HG03571 (cell line): ENCODE measurements around the gene TMEM221.
A peak's percentile ranks its signal among the peaks of the same experiment; 100 is the strongest.

ENCODE experiments used
- ATAC-seq: cut with Tn5 transposase; IDR thresholded peaks from one replicate; pipeline ENCODE4 v1.9.1; 2021; ENCODE audit not compliant: unreplicated experiment

Gene TMEM221

DNA sequence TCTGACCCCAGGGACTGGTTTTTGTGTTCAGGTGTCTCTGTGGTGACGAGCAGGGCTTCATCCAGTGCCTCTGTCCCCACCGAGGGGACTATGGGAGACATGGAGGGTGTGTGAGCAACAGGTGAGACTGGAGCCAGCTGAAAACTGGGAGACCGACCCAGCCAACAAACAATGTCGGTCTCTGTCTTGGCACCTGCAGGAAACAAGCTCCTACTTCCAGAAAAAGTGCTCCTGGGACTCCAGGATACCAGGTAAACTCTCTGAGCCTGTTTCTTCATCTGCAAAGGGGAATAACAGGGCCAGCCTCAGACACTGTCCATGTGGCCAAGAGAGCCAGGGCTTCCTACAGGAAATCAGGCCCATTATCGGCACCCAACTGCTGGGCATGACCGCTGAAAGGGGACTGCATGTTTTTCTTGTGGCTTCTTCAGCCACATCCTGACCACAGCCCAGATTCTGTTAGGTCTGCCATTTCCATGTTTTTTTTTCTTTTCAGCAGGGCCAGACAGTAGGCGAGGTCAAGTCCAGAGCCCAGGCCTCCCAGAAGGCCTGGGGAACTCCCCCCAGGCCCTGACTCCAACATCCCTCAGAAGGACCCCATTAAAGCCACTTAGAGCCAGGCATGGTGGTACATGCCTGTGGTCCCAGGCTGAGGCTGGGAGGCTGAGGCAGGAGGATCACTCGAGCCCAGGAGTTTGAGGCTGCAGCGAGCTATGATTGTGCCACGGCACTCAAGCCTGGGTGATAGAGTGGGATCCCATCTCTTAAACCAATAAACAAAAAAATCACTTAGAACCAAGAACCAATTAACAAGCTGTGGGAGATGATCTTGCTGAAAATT lies 42.2 kb downstream of the TMEM221 start:
- ATAC-seq: no peak

DNA sequence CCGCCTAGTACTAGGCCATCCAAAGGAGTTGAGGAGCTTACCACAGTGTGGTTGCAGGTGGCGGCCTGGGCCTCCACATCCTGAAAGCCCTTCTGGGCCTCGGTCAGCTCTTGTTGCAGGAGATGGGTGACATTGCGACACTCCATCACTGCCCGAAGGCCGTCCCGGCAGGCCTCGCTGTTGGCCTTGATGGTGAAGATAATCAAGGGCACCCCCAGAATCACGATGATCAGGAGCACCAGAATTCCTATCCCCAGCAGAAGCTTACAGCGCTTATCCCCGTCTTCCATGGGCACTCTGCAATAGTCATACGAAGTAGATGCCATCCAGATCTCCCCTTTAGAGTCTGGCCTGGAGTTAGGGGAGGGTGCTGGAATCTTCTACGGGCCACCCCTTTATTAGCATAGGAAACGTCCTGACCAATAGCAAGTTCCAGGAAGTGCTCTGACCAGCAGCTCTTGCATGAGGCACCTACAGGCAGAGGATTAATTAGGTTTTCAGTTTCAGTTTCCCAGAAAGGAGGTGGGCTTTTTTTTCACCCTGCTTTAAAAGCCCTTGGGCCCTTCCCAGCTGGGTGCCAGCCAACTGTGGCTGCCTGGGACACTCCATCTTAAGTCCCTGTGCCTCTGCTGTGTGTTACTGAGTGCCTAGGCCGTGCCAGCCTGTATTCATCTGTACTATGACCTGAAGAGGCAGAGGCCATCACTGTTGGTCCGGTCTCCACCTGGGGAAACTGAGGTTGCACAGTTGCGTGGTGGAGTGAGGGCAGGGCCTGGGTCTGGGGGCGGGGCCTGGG lies 43.0 kb downstream of the TMEM221 start, which contains the start of gene BST2:
Gene BST2, minus strand, starts transcription at position 381 of the 796 bp plus-strand sequence. Its CDS starts 55 bp downstream, at position 326.
- no peak for ATAC-seq

DNA sequence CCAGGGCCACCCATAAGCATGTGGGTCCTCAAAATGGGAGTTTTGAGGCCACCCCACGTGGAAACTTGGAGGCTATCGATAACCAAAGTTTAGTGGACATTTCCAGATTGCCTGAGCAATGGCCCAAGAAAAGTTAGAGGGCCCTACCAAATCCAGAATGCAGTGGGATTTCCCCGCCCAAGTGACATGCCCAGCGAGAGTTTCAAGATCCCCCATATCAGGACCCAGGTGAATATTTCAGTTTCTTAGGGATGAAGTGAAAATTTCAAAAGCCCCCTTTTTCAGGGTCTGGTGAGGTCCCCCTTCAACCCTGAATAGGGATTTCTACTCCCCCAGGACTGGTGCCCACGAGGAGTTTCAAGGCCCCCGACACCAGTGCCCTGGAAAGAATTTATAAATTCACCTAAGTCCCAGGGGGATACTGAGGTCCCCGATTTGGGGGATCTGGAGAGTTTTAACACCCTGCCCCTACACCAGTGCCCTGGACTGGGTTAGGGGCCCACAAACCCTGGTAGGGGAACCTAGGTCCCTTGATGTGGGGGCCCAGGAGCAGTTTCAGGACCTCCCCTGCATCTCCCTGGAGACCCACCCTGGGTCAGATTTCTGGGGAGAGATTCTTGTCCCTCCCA lies 43.7 kb downstream of the TMEM221 start:
- no peak for ATAC-seq

GRCh38 chr19:17404015-17404414 lies 44.5 kb downstream of the TMEM221 start:
- ATAC-seq: no peak

GRCh38 chr19:17402982-17403855 lies 45.2 kb downstream of the TMEM221 start:
- ATAC-seq: no peak

- no peak for ATAC-seq
These were observed 46.8 kb downstream of the TMEM221 start for GRCh38 chr19:17401628-17402027.

DNA sequence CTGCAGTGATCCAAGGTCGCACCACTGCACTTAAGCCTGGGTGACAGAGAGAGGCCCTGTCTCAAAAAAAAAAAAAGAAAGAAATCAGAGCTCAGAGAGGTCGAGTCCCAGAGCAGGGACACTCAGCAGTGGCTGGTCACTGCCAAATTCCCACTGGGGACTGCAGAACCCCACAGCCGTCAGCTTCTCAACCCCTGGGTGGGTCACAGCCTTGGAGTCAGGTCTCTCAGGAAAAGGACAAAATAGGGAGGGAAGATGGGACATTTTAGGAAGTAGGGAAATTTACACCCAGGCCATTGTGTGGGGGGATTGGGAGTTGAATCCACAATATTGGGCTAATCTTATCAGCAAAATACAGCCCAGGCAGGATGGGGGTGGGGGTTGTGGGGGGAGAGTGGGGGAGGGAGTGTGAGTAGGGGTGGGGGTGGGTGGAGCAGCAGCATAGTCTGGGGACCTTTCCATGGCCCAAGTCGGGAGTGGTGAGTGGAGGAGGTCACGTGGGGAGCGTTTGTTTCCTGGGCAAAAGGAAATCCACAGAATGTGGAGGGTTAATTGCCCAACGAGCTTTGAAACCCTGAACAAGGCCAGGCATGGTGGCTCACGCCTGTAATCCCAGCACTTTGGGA lies 49.5 kb downstream of the TMEM221 start:
- no peak for ATAC-seq

GRCh38 chr19:17394891-17395415 lies 53.5 kb downstream of the TMEM221 start:
- no peak for ATAC-seq

- no peak for ATAC-seq
These were observed 54.6 kb downstream of the TMEM221 start, which contains the start of gene CCDC194 for GRCh38 chr19:17393914-17394313. TSS of gene CCDC194 (minus strand) at chr19:17394196. CDS start at chr19:17394158, 38 bp downstream.

GRCh38 chr19:17393002-17393401 lies 55.5 kb downstream of the TMEM221 start:
- ATAC-seq: no peak

- ATAC-seq: no peak
These were observed 56.9 kb downstream of the TMEM221 start for GRCh38 chr19:17391371-17392151.

DNA sequence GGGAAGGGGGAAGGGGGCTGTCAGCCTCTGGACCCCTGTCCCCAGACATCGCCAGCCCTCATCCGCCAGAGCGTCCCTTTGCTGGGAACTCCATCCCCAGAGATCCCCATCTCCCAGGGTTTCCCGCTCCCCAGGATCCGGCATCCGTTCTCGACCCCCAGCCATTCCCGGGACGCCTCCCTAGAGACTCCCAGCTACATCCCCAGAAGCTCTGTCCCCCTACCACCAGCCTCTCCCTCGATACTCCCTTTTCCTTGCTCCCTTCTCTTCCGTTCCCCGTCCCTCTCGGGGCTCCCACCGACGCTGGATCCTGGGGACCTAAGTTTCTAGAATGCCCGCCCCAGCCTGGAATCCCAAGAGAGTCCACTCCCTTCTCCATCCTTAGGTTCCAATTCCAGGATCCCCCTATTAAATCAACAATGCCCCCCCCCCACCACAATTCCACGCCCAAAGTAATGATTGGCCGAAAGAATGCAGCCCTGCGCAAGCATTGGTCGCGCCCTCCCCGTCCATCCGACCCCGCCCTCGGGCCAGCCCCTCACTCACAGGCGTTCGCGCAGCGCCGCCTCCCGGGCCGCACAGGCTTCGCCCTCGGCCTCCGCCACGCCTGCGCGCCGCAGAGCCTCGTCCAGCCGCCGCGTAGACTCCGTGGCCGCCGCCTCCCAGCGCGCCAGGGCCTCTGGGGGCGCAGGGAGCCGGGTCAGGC lies 57.6 kb downstream of the TMEM221 start:
- peak; percentile 81 for ATAC-seq

GRCh38 chr19:17389957-17390664 lies 58.4 kb downstream of the TMEM221 start:
- ATAC-seq: no peak

- ATAC-seq: no peak
These were observed 59.2 kb downstream of the TMEM221 start for GRCh38 chr19:17389288-17389687.

- ATAC-seq: no peak
These were observed 62.4 kb downstream of the TMEM221 start for GRCh38 chr19:17385878-17386611.
